ENCODE data around the gene CCDC28B.
"Not testable (repeated sequence)": the region's sequence is repeated elsewhere in the genome, so short reads cannot be mapped to it uniquely, and the experiment has no call there.

GRCh38 chr1:32165633-32166032 is 34.8 kb upstream of the CCDC28B start:
- not testable (repeated sequence) for TF ChIP-seq CTCF (IDR thresholded peaks at IDR 0.05); USF2 (IDR thresholded peaks at IDR 0.05; ENCODE audit: borderline replicate concordance, low read depth, low read length); IRF3 (IDR thresholded peaks at IDR 0.05; ENCODE audit: low read depth, low read length); RAD21 (IDR thresholded peaks at IDR 0.05; ENCODE audit: low read length); TAF1 (IDR thresholded peaks at IDR 0.05; ENCODE audit: borderline replicate concordance, low read depth, low read length); SMC3 (IDR thresholded peaks at IDR 0.05; ENCODE audit: low read depth, low read length); FOXJ3 (CRISPR knock-in tag; IDR thresholded peaks at IDR 0.05); REST (IDR thresholded peaks at IDR 0.05; ENCODE audit: low read depth, low read length); RFX5 (IDR thresholded peaks at IDR 0.05; ENCODE audit: low read length); MAX (IDR thresholded peaks at IDR 0.05; ENCODE audit: low read depth)

Measured in SK-N-SH (cell line).